Measurements from ENCODE around the gene TMEM196. TPM values are rescaled to one million over a fixed set of nuclear protein-coding genes. Genes with fewer than 3 reads are reported as not detected.
A peak's percentile ranks its signal among the peaks of the same experiment; 100 is the strongest.

Gene TMEM196
- total RNA-seq, result not detected

DNA sequence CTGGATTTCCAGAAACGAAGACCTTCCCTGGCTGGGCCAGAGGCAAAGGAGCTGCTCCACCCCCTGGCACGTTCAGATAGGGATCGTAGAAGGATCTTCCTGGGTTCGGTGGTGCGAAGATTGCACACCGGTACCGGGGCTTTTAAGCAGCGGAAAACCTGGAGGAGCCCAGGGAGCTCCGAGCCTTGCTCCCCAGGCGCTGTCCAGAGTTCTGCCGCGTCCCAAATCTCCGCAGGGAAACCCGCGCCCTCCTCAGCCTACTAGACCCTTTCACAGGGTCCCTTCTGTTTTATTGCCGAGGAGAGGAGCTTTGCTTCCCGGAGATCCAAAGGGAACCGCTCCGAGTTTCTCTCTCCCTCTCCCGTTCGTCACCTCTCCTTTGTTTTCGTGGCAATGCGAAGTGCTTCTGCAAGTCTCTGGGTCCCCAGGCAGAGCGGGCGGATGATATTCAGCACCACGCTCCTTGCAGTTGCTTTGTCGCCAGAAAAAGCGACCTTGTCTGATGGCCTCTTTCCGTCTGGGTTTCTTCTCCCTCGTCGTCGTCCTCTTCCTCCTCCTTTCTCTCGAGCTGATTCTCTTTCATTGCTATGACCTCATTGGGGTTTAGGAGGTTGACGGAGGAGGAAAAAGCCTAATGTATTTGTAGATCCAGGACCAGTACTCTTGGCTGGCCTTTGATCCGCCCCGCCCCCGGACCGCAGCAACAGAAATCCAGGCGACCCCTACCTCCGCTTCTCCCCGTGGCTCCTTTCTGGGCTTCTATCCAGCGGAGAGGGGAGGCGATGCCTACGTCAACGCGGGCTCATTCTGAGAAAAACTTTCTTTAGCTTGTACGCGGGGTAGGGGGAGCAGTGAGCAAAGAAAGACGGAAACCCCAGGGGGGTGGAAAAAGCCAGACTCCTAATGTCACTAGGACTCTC is at the start of gene TMEM196:
Gene TMEM196, minus strand, starts transcription at position 777 of the 920 bp plus-strand sequence. CDS start 921 bp downstream, outside the sequence.
- peak; percentile 65 for DNase-seq

DNA sequence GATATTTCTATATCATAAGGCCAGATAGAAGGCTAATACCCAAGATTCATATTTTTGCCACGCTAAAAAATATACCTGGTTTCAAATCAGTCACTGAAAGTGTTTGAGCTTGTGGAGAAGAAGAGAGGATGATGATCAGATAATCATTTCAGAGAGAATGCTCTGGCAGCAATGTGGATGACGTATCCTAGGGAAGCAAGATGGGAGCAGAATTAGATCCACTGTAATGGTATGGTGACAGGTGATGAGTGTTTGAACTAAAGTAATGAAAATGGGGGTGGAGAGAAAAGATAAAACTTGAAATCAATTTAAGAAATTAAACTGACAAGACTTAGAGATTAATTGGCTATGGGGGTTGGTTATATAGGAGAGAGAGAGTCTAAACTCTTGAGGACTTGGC is 42.7 kb upstream of the TMEM196 start:
- no peak for DNase-seq

DNA sequence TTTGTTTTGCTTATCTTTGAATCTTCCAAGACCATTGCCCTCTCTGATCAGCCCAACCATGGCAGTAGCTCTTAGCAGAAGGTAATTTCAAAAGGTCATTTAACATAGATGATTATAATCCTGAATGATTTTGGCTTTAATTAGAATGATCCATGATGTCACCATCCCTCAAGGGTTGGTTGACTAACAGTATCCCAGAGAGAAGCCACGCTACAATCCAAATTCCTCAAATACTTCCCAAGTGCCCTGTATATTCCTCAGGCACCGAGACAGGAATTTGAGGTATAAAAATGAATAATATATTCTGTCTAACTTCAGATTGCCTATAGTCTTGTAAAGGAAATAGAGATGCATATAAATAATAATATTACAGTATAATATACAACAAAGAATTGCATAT is 42.1 kb upstream of the TMEM196 start:
- DNase-seq, result no peak

DNA sequence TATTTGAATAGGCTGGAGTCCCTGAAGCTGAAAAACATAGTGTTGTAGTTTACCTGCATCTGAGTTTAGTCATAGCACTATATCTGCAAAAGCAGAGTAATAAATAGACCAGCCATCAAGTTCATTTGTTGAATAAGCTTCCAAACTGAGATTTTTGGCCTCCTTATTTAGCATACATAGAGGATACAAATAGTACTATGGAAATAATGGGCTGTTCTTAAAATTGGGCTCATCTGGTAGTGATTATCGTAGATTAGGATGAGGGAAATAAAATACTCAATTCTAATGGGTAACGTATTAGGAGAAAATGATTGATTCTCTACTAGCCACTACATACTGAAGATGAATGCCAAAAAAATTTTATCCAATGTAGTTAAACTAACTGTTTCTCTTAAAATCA is 41.4 kb upstream of the TMEM196 start:
- DNase-seq, result no peak

DNA sequence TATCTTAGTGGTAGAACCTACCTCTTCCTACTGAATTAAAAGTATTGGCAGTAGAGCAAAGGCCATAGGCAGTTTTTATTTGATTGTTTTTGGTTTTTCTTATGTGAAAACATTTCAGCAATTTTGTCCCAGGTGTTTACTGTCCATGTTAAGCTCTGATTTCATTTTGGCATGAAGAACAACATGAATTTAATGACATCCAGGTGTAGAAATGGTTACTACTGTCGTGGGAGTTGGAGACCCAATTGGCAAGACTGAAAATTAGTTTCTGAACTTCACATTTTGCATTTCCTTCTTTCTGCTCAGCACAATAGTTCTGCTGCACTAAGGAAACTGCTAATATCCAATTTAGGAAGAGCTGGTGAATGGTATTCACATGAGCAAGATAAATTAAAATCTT is 38.0 kb upstream of the TMEM196 start:
- peak; percentile 19 for DNase-seq

DNA sequence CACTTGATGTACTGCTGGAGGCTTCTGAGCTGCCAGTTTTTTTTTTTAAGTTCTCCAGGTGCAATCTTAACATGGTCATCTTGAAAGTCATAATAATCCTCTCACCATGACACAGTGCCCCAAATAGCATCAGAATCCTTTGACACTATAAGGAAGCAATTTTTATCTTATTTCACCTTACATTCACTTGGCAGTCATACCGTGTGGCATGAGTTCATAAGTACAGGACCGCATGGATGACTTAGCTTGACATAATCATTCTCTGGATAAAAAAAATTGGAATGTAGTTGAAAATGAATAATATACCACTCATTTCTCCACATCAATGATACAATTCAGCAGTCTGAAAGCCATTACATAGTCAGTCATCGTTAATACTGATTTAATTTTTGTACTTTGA is 25.6 kb upstream of the TMEM196 start:
- DNase-seq, result no peak

DNA sequence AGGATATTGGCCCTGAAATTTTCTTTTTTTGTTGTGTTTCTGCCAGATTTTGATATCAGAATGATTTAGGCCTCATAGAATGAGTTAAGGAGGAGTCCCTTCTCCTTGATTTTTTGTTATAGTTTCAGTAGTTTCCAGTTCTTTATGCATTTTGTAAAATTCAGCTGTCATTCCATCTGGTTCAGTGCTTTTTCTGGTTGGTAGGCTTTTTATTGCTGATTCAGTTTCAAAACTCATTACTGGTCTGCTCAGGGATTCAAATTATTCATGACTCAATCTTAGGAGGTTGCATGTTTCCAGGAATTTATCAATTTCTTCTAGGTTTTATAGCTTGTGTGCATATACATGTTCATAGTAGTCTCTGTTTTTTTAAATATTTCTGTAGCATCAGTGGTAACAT is 10.1 kb upstream of the TMEM196 start:
- DNase-seq, result no peak

DNA sequence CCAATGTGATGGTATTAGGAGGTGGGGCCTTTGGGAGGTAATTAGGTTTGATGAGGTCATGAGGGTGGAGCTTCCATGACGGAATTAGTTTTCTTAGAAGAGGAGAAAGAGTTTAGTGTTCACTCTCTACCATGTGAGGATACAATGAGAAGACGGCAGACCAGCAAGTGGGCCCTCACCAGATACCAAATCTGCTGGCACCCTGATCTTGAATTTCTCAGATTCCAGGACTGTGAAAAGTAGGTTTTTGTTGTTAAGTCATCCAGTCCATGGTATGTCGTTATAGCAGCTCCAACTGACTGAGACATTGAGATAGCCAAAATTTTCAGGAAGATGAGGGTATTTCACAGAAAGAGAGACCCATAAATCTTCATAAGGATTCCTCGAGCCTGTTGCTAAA is 3.6 kb upstream of the TMEM196 start:
- DNase-seq, result no peak

DNA sequence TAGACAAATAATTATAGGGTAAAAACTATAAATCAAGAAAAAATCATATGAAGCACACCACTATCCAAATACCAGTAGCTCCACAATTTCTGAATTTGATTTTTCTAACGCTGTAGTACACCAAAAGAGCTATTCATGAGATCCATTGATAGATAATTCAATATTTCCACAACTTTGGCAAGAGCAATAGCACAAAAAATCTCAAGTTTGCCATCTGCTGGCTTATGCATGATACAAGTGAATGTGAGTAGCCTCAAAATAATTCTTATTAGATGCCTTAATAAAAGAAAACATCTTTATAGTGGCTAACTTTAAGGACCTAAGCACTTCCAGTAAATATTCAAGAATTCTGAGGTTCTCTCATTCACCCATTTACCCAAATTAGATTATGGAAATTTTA is 2.2 kb upstream of the TMEM196 start:
- no peak for DNase-seq

DNA sequence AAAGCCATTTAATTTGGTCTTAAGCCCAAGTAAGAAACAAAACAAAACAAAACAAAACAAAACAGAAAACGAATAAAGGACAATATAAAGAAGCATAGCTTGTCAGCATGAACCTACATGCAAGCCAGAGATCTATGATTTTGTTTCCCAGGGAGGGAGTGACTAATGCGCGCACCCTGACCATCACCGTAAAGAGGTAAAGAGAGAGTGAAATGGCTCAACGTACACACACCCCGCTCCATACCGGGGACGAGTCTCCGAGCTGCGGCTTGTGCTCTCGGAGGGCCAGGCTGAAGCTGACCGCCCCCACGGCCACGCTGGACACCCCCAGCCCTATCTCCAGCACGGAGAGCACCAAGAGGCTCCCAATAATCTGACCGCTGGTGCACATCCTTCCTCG is 1.1 kb downstream of the TMEM196 start:
- DNase-seq, result no peak

DNA sequence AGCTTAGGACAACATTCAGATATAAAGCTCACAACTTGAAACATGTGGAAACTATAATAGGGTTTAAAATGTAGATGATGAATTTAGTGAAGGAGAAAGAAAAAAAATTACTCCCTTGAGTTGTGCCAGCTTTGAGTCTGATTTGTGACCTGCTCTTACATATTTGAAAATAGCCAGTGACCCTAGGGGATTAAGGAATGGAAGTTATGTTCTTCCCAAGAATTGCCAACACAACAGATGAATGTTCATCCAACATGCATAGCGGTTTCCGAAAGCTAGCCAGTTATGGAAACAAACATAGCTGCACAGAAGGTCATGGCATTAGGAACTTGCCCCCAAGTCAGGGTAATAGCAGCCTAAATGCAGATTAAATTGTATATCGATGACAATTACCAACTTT is 10.8 kb downstream of the TMEM196 start:
- DNase-seq, result no peak

DNA sequence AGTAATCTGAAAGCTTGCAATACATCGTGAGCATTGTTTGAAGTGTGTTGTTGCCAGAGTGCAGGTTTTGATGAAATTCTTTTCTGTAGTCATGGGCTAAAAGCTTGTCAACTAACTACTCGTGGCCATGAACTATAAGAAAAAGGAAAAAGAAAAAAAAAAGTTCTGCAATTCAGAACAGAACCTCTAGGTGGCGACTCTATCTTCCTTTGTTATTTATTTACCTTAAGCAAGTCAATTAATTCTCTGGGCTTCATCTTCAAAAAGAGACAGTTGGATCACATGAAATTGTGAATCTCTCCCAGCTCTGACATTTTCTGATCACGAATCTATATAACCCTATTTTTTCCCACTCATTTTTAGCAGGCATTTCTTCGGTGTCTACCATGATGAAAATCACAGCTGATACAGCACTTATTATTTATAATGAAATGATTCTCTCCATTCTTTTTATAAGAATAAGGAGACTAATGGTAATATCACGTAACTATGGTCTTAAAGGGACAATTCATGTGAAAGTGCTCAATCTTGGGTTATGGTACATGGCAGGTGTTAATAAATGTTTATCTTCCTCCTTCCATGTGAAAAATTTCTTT is 18.8 kb downstream of the TMEM196 start:
- DNase-seq, result peak; percentile 56

DNA sequence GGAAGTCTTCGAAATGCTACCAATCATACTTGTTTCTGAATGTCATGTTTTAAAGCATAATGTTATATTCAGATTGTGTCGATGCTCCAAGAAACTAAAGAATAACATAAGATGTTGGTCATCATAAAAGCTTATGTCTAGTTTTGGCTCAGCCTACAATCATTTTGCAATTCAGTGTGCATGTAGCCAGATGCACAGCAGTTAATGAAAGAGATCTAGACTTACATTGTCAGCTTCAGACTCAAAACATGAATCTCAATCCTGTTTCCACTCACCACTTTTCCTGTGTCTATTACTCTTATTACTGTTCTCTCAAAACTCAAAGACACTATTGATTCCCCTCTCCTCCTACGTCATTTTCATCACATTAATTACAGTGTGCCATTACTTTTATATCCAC is 21.4 kb downstream of the TMEM196 start:
- no peak for DNase-seq

DNA sequence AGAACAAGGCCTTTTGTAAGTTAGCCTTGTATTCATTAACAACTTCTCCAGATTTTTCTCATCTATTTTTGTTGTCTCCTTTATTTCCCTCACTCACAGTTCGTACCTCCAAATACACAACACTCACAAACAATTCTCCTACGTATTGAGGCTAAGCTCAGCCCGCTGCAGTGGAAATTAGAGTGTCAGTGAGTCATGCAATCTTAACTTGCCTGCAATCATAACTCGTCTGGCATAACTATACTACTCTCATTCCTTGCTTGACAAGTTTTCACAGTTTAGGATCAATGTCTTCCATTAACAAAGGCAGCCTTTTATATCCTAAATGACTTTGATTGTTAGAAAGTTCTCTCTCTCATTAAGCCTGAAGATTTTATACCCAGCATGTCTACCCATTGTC is 23.8 kb downstream of the TMEM196 start:
- DNase-seq, result no peak

DNA sequence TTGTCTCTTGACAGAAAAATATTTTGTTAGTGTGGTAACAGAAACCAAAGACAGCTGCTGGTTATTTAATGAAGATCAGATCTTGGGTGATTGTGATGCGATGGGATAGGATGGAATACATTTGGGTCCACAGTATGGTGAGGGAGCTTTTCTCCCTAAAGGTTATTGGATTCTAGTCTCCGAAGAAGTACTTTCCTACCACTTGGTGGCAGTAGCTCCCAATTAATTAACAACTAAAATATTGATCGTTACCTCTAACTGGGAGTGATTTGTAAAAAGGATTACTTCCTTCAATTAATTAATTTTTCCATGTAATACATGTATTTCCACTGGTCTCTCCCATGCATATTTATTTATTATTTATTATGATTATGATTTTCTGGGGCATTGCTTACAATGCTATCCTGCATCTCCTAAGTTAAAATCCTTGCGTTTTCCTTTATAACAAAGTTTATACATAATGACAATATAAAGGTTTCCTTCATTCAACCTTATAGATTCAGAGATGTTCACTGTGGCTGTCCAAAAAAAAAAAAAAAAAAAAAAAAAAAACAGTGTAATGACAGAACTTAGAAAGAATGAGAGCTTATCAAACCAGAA is 25.6 kb downstream of the TMEM196 start:
- peak; percentile 66 for DNase-seq

DNA sequence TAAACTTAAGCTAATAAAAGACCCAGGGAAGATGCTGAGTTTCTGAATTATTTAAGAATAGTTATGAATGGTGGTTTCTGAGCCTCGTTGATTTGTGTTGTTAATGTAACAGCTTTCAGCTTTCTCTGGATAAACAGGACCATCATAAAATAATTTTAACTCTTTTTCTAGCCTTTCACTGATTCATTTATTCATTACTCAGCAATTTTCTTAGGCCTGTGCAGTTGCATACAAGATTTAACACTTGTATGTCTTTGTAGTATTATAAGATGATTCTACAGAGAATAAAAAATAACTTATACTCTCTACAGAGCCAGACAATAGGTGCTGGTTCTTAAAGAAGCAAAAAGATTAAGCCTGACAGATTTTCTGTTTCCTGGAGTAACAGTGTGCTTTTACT is 29.3 kb downstream of the TMEM196 start:
- DNase-seq, result no peak

DNA sequence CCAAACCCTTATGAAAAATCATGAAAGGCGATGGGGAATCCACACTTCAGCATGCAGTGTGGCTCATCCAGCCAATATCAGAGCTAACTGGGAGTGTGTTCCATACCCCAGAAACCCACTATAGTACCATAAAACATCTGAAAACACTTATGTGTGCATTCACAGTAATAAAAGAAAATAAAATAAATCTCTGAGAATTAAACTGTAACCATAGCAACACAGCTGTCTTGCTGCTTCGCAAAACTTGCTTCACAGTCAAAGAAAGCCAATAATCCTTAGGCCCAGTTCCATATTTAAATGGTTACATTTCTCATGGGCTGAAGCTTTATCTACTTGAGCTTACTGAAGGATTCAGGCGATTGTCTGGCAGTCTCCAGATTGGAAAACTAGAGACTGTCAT is 44.7 kb downstream of the TMEM196 start:
- peak; percentile 38 for DNase-seq

DNA sequence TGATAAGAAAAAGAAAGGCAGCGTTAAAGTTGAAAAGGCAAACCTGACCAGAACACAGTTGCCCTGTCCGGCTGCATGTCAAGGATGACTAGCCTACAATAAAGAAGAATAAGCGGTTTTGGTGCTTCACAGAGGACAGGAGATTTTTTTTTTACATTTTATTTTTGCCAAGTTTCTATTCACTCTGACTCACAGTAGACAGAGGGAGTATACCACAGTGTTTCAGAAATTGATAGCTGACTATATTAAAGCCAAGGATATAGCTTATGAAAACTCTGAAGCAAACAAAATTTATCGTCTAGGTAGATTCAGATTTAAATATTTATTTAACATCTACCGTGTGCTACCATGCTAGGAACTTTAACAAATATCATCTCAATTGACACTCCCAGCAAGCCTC is 47.6 kb downstream of the TMEM196 start:
- no peak for DNase-seq

DNA sequence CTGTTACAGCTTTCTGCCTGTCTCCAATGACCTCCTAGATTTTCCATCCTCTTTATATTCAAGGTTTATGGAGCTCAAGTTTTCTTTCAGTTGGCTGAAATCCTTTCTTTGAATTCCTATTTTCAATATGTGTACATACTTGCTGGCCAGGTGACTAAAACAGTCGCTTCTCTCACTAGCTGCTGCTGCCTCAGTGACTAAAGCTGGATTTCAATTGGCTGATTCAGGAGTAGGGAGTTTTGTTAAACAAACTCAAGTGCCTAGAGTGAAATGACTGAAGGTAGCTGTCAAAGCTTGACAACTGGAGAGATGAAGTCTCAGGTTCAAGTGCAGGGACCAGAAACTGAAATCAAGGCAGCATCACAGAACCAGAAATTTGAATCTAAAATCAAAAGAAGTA is 57.9 kb downstream of the TMEM196 start:
- DNase-seq, result no peak

DNA sequence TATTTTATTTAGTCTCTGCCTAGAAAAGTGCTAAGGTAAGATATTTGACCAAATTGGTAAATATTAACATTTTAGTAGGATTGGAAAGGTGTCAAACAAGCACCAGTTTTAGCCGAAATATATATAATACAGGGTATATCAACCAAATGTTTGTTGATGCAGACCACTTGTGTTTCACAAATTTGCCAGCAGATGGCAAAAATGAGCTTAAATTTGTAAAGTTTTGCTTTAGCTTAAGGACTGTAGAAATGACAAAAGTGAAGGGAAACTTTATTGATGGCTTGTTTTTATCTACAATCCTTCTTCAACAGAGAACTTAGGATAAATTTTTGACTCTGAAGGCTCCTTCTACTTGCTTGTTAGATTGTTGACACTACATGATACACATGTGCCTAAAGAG is 59.7 kb downstream of the TMEM196 start:
- DNase-seq, result peak; percentile 71

DNA sequence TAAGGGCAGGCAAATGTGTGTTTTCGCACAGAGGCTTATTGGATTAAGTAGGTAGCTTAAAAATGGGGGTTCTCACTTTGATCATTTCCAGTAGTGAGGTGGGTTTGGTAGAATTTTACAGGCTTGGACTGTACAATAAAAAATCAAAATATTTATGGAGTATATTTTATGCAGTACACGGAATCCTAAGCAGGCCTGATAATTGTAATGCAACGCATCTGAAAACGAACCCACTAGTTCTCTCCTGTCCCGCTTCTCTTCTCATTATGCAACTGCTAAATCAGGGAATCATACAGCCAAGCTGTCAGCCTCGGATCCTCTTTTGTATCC is 64.2 kb downstream of the TMEM196 start:
- DNase-seq, result no peak

DNA sequence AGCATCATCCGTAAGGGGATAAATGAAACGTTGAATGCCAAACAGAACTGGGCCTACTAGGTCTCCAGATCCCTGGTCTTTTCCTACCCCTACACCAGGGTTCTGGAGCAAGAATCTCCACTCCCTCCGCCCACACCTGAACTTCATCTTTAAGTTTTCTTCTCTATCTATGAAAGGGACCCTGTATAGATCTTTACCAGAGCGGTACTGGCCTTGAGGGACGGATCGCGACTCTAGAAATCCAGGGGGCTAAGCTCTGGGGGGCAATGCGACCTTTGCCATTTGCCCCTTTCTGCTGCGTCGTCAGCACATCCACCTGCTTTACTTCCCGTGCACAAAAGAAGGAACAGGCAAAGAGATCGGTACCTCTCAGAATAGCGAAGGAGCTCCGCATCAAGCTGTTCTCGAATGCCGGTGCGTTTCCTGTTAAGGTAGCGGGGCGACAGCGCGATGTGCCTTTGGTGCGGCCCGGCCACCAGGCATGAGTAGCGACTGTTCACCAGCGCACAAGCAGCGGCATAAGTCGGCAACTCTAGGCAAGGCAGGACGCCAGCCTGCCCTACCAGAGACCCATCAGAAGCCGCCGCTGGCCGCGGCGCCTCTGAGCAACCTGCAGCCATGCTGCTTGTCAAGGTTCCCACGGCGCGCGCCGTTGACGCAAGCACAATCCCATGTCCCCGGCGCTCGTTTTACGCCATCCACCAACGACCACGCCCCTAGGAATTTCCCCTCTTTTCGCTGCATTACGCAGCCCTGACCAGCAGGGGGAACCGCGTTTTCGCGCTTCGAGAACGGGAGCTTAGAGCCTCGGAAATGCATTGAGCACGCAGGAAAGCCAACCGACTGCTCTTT is 64.8 kb downstream of the TMEM196 start, which contains the start of gene POLR1F:
Gene POLR1F, minus strand, starts transcription at position 641 of the 852 bp plus-strand sequence. Its CDS starts 21 bp downstream, at position 620.
- peak; percentile 99 for DNase-seq

DNA sequence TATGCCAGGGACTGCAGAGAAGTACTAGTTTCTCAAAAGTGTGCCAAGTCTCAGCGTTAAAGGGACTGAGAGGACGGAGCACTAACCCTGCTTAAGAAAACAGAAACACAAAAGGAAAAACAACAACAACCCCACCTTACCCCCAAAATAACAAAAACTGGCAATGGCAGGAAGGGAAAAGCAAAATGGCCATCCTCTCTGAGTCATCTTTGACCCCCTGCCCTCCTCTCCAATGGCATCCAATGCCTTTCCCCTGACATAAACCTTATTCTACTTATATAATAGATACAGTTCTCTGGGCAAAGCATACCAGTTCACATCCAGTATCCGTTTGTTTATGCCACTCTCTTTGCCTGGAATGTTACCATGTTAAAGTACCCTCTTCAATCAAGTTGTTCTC is 66.2 kb downstream of the TMEM196 start:
- DNase-seq, result no peak

Data from tongue (tissue), 2 donors.